ENCODE data around the gene ADGRG6.

DNA sequence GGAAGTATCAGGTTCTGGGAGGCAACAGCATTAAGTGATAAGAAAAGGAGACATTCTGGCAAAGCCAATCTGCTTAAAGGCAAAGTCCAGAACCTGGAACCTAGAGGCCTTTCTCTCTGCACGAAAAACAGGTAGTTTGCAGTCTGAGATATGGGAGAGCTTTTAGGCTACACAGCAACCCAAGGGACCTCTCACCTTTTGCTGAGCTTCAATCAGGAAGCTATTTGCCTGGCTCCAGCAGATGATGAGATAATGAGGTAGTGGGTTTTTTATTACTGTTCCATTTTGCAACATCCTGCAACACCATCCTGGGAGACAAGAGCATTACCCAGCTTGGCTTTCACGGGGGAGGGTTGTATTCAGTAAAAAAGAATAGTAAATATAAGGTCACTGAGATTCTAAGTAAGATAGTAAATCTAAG lies 143.1 kb downstream of the ADGRG6 start:
- TF ChIP-seq, protein P1, sequence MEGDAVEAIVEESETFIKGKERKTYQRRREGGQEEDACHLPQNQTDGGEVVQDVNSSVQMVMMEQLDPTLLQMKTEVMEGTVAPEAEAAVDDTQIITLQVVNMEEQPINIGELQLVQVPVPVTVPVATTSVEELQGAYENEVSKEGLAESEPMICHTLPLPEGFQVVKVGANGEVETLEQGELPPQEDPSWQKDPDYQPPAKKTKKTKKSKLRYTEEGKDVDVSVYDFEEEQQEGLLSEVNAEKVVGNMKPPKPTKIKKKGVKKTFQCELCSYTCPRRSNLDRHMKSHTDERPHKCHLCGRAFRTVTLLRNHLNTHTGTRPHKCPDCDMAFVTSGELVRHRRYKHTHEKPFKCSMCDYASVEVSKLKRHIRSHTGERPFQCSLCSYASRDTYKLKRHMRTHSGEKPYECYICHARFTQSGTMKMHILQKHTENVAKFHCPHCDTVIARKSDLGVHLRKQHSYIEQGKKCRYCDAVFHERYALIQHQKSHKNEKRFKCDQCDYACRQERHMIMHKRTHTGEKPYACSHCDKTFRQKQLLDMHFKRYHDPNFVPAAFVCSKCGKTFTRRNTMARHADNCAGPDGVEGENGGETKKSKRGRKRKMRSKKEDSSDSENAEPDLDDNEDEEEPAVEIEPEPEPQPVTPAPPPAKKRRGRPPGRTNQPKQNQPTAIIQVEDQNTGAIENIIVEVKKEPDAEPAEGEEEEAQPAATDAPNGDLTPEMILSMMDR (tag by site-specific recombination; IDR thresholded peaks at IDR 0.05), result no peak
- no peak for TF ChIP-seq ZNF292 (tag by site-specific recombination; IDR thresholded peaks at IDR 0.05; ENCODE audit: borderline replicate concordance, low read depth)
- TF ChIP-seq GFI1B (tag by site-specific recombination; IDR thresholded peaks at IDR 0.05), result no peak
- TF ChIP-seq ZNF558 (tag by site-specific recombination; IDR thresholded peaks at IDR 0.05), result no peak
